Activated CD4-positive, alpha-beta memory T cell treated with anti-CD3 and anti-CD28 coated beads, Interleukin-2, amount 10 ng/mL, durations not matched to agents 7 days and 5 days (primary cell): ENCODE measurements around the gene HIP1R. TPM values are rescaled to one million over a fixed set of nuclear protein-coding genes. Genes with fewer than 3 reads are reported as not detected.
A peak's percentile ranks its signal among the peaks of the same experiment; 100 is the strongest.

Experiments
- CTCF ChIA-PET: fragments of 350-600 bp; sonication (Branson Sonifier 250); formaldehyde crosslinking; loops from one replicate; lab custom pipeline; 2021; ENCODE audit warnings: antibody characterized with exemption, inconsistent platforms; lab: Charles Lee
- POLR2A ChIA-PET: fragments of 350-600 bp; sonication (Branson Sonifier 250); formaldehyde crosslinking; loops from one replicate; lab custom pipeline; 2021; ENCODE audit warnings: antibody characterized with exemption; lab: Charles Lee
- DNase-seq: peaks from one replicate; pipeline ENCODE4 v3.0.0-alpha.2; 2020
- H3K27ac Mint-ChIP-seq: one replicate; pipeline ENCODE4 v1.8.0; 2021; ENCODE audit warnings: mild to moderate bottlenecking, mixed read lengths
- H3K27me3 Mint-ChIP-seq: one replicate; pipeline ENCODE4 v1.8.0; 2021; ENCODE audit warnings: mixed read lengths
- H3K36me3 Mint-ChIP-seq: one replicate; pipeline ENCODE4 v1.8.0; 2021; ENCODE audit warnings: low read depth, mixed read lengths
- H3K4me1 Mint-ChIP-seq: one replicate; pipeline ENCODE4 v1.8.0; 2021; ENCODE audit warnings: mixed read lengths
- H3K4me3 Mint-ChIP-seq: one replicate; pipeline ENCODE4 v1.8.0; 2021; ENCODE audit warnings: mild to moderate bottlenecking, mixed read lengths
- H3K9me3 Mint-ChIP-seq: one replicate; pipeline ENCODE4 v1.8.0; 2021; ENCODE audit warnings: mixed read lengths
- total RNA-seq, 2 experiments: library from RNA; stranded (reverse); gene quantifications; one replicate each; pipeline ENCODE4 v1.2.3, GENCODE V29; 2021

HIP1R gene
- total RNA-seq, 2 experiments from 2014 or later: 23.4 to 24.7 TPM

GRCh38 chr12:122813310-122813713 is 21.9 kb upstream of the HIP1R start:
- Mint-ChIP-seq H3K4me1 (no peaks in the 10 kb centered on the region), H3K9me3 (no peaks in the 10 kb centered on the region), H3K4me3 (no peak overlapping the region), H3K36me3 (no peaks in the 10 kb centered on the region), H3K27me3 (no peaks in the 10 kb centered on the region), H3K27ac (no peak overlapping the region)
- POLR2A ChIA-PET: no interaction called here
- CTCF ChIA-PET: no interaction called here
- no peak for DNase-seq

- ChIA-PET CTCF (no interaction called here), POLR2A (no interaction called here)
- Mint-ChIP-seq H3K27me3 (peaks cover 4% of the 10 kb centered on the region), H3K36me3 (no peaks in the 10 kb centered on the region), H3K4me1 (no peaks in the 10 kb centered on the region), H3K4me3 (no peak overlapping the region), H3K27ac (no peak overlapping the region), H3K9me3 (no peaks in the 10 kb centered on the region)
- DNase-seq: no peak
These were observed 16.0 kb upstream of the HIP1R start for GRCh38 chr12:122819209-122819785.

GRCh38 chr12:122820138-122820537 is 15.1 kb upstream of the HIP1R start:
- CTCF ChIA-PET: interaction anchor here (0.8 kb wide), 1 partner anchor 21 kb away, joined by 3 read pairs; no protein-coding TSS in a partner anchor
- H3K27ac Mint-ChIP-seq: no peak overlapping the region
- H3K4me1 Mint-ChIP-seq: no peaks in the 10 kb centered on the region
- H3K4me3 Mint-ChIP-seq: no peak overlapping the region
- peaks cover 4% of the 10 kb centered on the region for H3K27me3 Mint-ChIP-seq
- no peaks in the 10 kb centered on the region for H3K9me3 Mint-ChIP-seq
- no peaks in the 10 kb centered on the region for H3K36me3 Mint-ChIP-seq
- POLR2A ChIA-PET: no interaction called here
- no peak for DNase-seq

DNA sequence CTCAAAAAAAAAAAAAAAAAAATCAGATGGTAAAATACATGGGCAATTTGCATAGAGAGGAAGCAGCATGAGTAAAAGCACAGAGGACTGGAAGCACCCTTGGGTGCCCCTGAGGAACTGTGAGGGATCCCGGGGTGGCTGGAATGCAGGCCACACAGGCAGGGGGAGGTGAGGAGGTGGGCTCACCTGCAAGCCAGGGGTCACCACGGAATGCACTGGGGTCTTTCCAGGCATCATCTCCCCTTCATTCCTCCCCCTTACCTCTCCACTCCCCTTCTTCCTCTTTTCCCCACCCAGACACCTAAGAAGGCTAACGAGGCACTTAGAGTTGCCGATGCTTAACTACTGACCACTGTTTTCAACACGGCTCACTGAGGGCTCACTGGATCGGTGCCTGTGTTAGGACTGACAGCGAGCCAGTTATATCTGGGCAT is 14.4 kb upstream of the HIP1R start:
- H3K9me3 Mint-ChIP-seq: no peaks in the 10 kb centered on the region
- H3K4me3 Mint-ChIP-seq: no peak overlapping the region
- no peaks in the 10 kb centered on the region for H3K4me1 Mint-ChIP-seq
- H3K36me3 Mint-ChIP-seq: no peaks in the 10 kb centered on the region
- DNase-seq: no peak
- no peak overlapping the region for H3K27ac Mint-ChIP-seq
- ChIA-PET POLR2A (no interaction called here), CTCF (no interaction called here)
- H3K27me3 Mint-ChIP-seq: peaks cover 4% of the 10 kb centered on the region

DNA sequence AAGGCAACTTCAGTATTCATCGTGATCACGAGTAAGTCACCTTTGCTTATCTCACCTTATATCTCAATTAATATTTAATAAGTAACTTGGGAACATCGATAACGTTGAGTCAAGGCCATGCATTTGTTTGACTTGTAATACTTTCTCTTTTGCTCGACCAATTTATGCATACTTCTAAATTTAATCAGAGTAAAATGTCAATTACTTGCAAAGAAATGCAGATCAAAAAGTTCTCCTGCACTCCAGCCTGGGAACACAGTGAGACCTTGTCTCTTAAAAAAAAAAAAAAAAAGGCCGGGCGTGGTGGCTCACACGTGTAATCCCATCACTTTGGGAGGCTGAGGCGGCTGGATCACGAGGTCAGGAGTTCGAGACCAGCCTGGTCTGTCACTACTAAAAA is 11.8 kb upstream of the HIP1R start:
- Mint-ChIP-seq H3K4me1 (peaks cover 1% of the 10 kb centered on the region), H3K27ac (no peak overlapping the region), H3K36me3 (no peaks in the 10 kb centered on the region), H3K27me3 (peaks cover 17% of the 10 kb centered on the region), H3K4me3 (no peak overlapping the region), H3K9me3 (no peaks in the 10 kb centered on the region)
- CTCF ChIA-PET: no interaction called here
- DNase-seq: no peak
- POLR2A ChIA-PET: no interaction called here

GRCh38 chr12:122825773-122826724 is 9.2 kb upstream of the HIP1R start:
- peaks cover 4% of the 10 kb centered on the region for H3K4me1 Mint-ChIP-seq
- no peaks in the 10 kb centered on the region for H3K9me3 Mint-ChIP-seq
- no peak overlapping the region for H3K27ac Mint-ChIP-seq
- H3K36me3 Mint-ChIP-seq: no peaks in the 10 kb centered on the region
- peaks cover 27% of the 10 kb centered on the region for H3K27me3 Mint-ChIP-seq
- ChIA-PET CTCF (interaction anchor here (0.6 to 1.9 kb wide), 6 partner anchors 10 to 785 kb away, joined by 3 to 7 read pairs (median 4); partner anchors contain the start of gene OGFOD2), POLR2A (interaction anchor here (2.9 kb wide), 1 partner anchor 10 kb away, joined by 10 read pairs; no protein-coding TSS in a partner anchor)
- no peak overlapping the region for H3K4me3 Mint-ChIP-seq
- DNase-seq: no peak

GRCh38 chr12:122827258-122827657 is 8.0 kb upstream of the HIP1R start:
- POLR2A ChIA-PET: interaction anchor here (1.1 to 2.9 kb wide), 2 partner anchors 9 to 13 kb away, joined by 3 to 10 read pairs; no protein-coding TSS in a partner anchor
- DNase-seq: no peak
- no peaks in the 10 kb centered on the region for H3K36me3 Mint-ChIP-seq
- H3K4me1 Mint-ChIP-seq: peaks cover 4% of the 10 kb centered on the region
- H3K4me3 Mint-ChIP-seq: no peak overlapping the region
- no peak overlapping the region for H3K27ac Mint-ChIP-seq
- CTCF ChIA-PET: interaction anchor here (0.7 to 1.9 kb wide), 3 partner anchors 9 to 173 kb away, joined by 4 to 7 read pairs (median 5); no protein-coding TSS in a partner anchor
- H3K9me3 Mint-ChIP-seq: no peaks in the 10 kb centered on the region
- peaks cover 27% of the 10 kb centered on the region for H3K27me3 Mint-ChIP-seq

- H3K36me3 Mint-ChIP-seq: no peaks in the 10 kb centered on the region
- peaks cover 35% of the 10 kb centered on the region for H3K27me3 Mint-ChIP-seq
- peaks cover 15% of the 10 kb centered on the region for H3K4me1 Mint-ChIP-seq
- DNase-seq: no peak
- no peak overlapping the region for H3K4me3 Mint-ChIP-seq
- no peaks in the 10 kb centered on the region for H3K9me3 Mint-ChIP-seq
- no peak overlapping the region for H3K27ac Mint-ChIP-seq
- POLR2A ChIA-PET: no interaction called here
- CTCF ChIA-PET: interaction anchor here (1.0 to 2.1 kb wide), 2 partner anchors 30 to 37 kb away, joined by 4 to 8 read pairs; no protein-coding TSS in a partner anchor
These were observed 4.6 kb upstream of the HIP1R start for GRCh38 chr12:122830517-122831214.

- Mint-ChIP-seq H3K4me1 (peaks cover 35% of the 10 kb centered on the region), H3K36me3 (peaks cover 2% of the 10 kb centered on the region), H3K27ac (peak overlapping the region; percentile 8), H3K4me3 (peak overlapping the region; percentile 75), H3K9me3 (no peaks in the 10 kb centered on the region), H3K27me3 (peaks cover 17% of the 10 kb centered on the region)
- ChIA-PET CTCF (interaction anchor here (0.9 to 1.9 kb wide), 2 partner anchors 40 to 68 kb away, joined by 3 to 6 read pairs; no protein-coding TSS in a partner anchor), POLR2A (no interaction called here)
- DNase-seq: peak; percentile 24
These were observed 945 bp upstream of the HIP1R start for GRCh38 chr12:122834104-122834920.

GRCh38 chr12:122835750-122836026 is 431 bp downstream of the HIP1R start:
- ChIA-PET CTCF (interaction anchor here (0.7 to 1.9 kb wide), 3 partner anchors 9 to 73 kb away, joined by 3 to 7 read pairs (median 4); no protein-coding TSS in a partner anchor), POLR2A (interaction anchor here (0.9 to 1.9 kb wide), 9 partner anchors 9 to 140 kb away, joined by 3 to 10 read pairs (median 5); partner anchors contain the start of genes ABCB9 and OGFOD2)
- Mint-ChIP-seq H3K4me1 (peaks cover 35% of the 10 kb centered on the region), H3K9me3 (no peaks in the 10 kb centered on the region), H3K4me3 (no peak overlapping the region), H3K36me3 (peaks cover 2% of the 10 kb centered on the region), H3K27ac (no peak overlapping the region), H3K27me3 (peaks cover 15% of the 10 kb centered on the region)
- DNase-seq: peak; percentile 39

- Mint-ChIP-seq H3K4me3 (peak overlapping the region; percentile 88), H3K27me3 (peaks cover 12% of the 10 kb centered on the region), H3K36me3 (peaks cover 2% of the 10 kb centered on the region), H3K27ac (peak overlapping the region; percentile 81), H3K9me3 (no peaks in the 10 kb centered on the region), H3K4me1 (peaks cover 33% of the 10 kb centered on the region)
- CTCF ChIA-PET: interaction anchor here (0.6 to 1.9 kb wide), 4 partner anchors 10 to 196 kb away, joined by 3 to 7 read pairs (median 4); no protein-coding TSS in a partner anchor
- DNase-seq: peak; percentile 62
- POLR2A ChIA-PET: interaction anchor here (0.7 to 1.9 kb wide), 12 partner anchors 9 to 396 kb away, joined by 3 to 10 read pairs (median 4); partner anchors contain the start of genes ABCB9, MPHOSPH9 and OGFOD2
These were observed 1.0 kb downstream of the HIP1R start for GRCh38 chr12:122836027-122836921.
